Measurements from ENCODE around the gene HS2ST1.

DNA sequence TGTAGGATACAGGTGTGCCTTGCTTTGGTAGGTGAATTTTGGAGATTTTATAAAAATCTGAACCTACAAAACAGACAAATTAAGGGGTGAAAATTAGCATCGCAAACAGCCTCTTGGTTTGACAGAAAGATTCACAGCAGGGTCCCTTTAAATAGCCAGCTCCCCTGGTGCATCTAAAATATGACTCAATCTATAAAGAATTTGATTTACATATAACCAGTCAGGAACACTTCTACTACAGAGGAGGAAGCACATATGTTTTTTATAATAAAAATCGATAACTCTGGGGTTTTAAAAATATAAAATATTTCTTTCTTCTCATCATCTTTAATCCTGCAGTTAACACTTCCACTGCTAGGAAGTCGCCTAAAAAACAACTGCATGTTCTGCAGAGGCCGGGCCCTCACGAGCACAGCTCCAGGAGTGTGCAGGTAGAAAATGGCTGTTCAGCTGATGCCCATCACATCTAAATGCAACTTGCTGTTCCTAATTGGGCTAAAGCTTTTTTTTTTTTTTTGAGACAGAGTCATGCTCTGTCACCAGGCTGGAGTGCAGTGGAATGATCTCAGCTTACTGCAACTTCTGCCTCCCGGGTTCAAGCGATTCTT, 203.4 kb downstream of the HS2ST1 start:
- TF ChIP-seq, protein P1, sequence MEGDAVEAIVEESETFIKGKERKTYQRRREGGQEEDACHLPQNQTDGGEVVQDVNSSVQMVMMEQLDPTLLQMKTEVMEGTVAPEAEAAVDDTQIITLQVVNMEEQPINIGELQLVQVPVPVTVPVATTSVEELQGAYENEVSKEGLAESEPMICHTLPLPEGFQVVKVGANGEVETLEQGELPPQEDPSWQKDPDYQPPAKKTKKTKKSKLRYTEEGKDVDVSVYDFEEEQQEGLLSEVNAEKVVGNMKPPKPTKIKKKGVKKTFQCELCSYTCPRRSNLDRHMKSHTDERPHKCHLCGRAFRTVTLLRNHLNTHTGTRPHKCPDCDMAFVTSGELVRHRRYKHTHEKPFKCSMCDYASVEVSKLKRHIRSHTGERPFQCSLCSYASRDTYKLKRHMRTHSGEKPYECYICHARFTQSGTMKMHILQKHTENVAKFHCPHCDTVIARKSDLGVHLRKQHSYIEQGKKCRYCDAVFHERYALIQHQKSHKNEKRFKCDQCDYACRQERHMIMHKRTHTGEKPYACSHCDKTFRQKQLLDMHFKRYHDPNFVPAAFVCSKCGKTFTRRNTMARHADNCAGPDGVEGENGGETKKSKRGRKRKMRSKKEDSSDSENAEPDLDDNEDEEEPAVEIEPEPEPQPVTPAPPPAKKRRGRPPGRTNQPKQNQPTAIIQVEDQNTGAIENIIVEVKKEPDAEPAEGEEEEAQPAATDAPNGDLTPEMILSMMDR (IDR thresholded peaks at IDR 0.05): no peak
- TF ChIP-seq POLR2A (IDR thresholded peaks at IDR 0.05): no peak
